ENCODE measurements around the gene KLC3. TPM values are rescaled to one million over a fixed set of nuclear protein-coding genes. Genes with fewer than 3 reads are reported as not detected.

KLC3 gene
- total and polyA plus RNA-seq, 11 donors: 0.12 to 0.69 (median 0.32) TPM; not detected in 6

GRCh38 chr19:45368737-45369340 lies 28.3 kb downstream of the KLC3 start:
- WGBS, 4 donors: 90 to 96% (median 91%) methylated on average over 8 to 11 of the region's 11 CpGs
- no peak for DNase-seq
- Histone ChIP-seq H3K27ac (no peak overlapping the region), H3K9me3 (no peaks in the 10 kb centered on the region), H3K4me3 (no peak overlapping the region), H3K36me3 (peaks cover 0 to 15% (median 2%) of the 10 kb centered on the region in 9 donors), H3K4me1 (peaks cover 0 to 15% (median 6%) of the 10 kb centered on the region in 12 donors), H3K27me3 (no peaks in the 10 kb centered on the region)
- intact Hi-C loops (cut with DNase I): no loop called here
- TF ChIP-seq POLR2A (IDR thresholded peaks at IDR 0.05) (no peak), CTCF (IDR thresholded peaks at IDR 0.05) (no peak)
- ATAC-seq: no peak

GRCh38 chr19:45370410-45371204 lies 30.1 kb downstream of the KLC3 start, which contains the start of gene ERCC2:
Gene ERCC2 (minus strand): TSS chr19:45370573. CDS start chr19:45370540, 33 bp downstream.
- Histone ChIP-seq H3K4me1 (peaks cover 0 to 15% (median 6%) of the 10 kb centered on the region in 12 donors), H3K9me3 (no peaks in the 10 kb centered on the region), H3K27me3 (no peaks in the 10 kb centered on the region), H3K4me3 (peak within 1 kb of the TSS; percentile 72 to 98 (median 88)), H3K27ac (peak within 1 kb of the TSS; percentile 41 to 86 (median 78)), H3K36me3 (no peaks in the 10 kb centered on the region)
- DNase-seq (peak; percentile 99), ATAC-seq (peak; percentile 98 to 99 (median 98))
- intact Hi-C loops (cut with DNase I): no loop called here
- TF ChIP-seq CTCF (IDR thresholded peaks at IDR 0.05): no peak
- peak in 1 of 2 donors; percentile 41 for TF ChIP-seq POLR2A (IDR thresholded peaks at IDR 0.05)
- WGBS, 4 donors: 4 to 6% (median 4%) methylated on average over 37 to 55 of the region's 55 CpGs

GRCh38 chr19:45376045-45376724 lies 35.6 kb downstream of the KLC3 start:
- peaks cover 0 to 11% (median 3%) of the 10 kb centered on the region in 12 donors for H3K4me1 ChIP-seq
- TF ChIP-seq CTCF (IDR thresholded peaks at IDR 0.05) (no peak), POLR2A (IDR thresholded peaks at IDR 0.05) (no peak)
- no peak overlapping the region for H3K4me3 ChIP-seq
- H3K27me3 ChIP-seq: no peaks in the 10 kb centered on the region
- DNase-seq: peak in 4 of 5 donors; percentile 59 to 66 (median 60)
- H3K36me3 ChIP-seq: peaks cover 0 to 17% (median 0%) of the 10 kb centered on the region in 9 donors
- WGBS, 4 donors: 15 to 26% (median 20%) methylated on average over 13 of the region's 13 CpGs
- H3K9me3 ChIP-seq: no peaks in the 10 kb centered on the region
- peak overlapping the region in 8 of 12 donors; percentile 2 to 61 (median 47) for H3K27ac ChIP-seq
- ATAC-seq: peak; percentile 42 to 78 (median 65)
- intact Hi-C loops (cut with DNase I): no loop called here
